Gastroesophageal sphincter (tissue), 4 donors: ENCODE data around the gene MCM3. TPM values are rescaled to one million over a fixed set of nuclear protein-coding genes. Genes with fewer than 3 reads are reported as not detected.
A peak's percentile ranks its signal among the peaks of the same experiment; 100 is the strongest.

Experiments
- ATAC-seq: fragments of 150-250 bp; one replicate; pipeline ENCODE4 v1.9.1; 2016; ENCODE audit warnings: mild to moderate bottlenecking, moderate library complexity
- H3K27ac ChIP-seq, 4 donors: fragments of 200-600 bp; sonication (generic) in 3 of 4; 1 replicate in 3 of 4; 2 replicates in 1 of 4; pipeline ENCODE4 v1.5.1; 2016 to 2019
- H3K27me3 ChIP-seq: fragments of 200-600 bp; sonication (generic); one replicate; pipeline ENCODE4 v1.5.1; 2019
- H3K36me3 ChIP-seq, 2 donors: fragments of 200-600 bp; sonication (generic); one replicate each; pipeline ENCODE4 v1.5.1; 2019; ENCODE audit warnings: control low read depth in 1 of 2
- H3K4me1 ChIP-seq, 3 donors: fragments of 200-600 bp; sonication (generic); 1 replicate in 2 of 3; 2 replicates in 1 of 3; pipeline ENCODE4 v1.5.1; 2016 to 2019; ENCODE audit warnings: control low read depth in 2 of 3
- H3K4me3 ChIP-seq, 2 donors: fragments of 200-600 bp; sonication (generic); one replicate each; pipeline ENCODE4 v1.5.1; 2019; ENCODE audit warnings: mild to moderate bottlenecking in 1 of 2, moderate library complexity in 1 of 2
- H3K9me3 ChIP-seq, 3 donors: fragments of 200-600 bp; sonication (generic); one replicate each; pipeline ENCODE4 v1.5.1; 2017 to 2019; ENCODE audit warnings: control low read depth in 2 of 3
- CTCF ChIP-seq, 4 experiments: fragments of 200-600 bp in 2 of 4; fragments of 450-650 bp in 2 of 4; sonication (generic) in 1 of 4; IDR thresholded peaks; one replicate each; pipeline ENCODE4 v1.5.1; 2017 to 2019; ENCODE audit warnings: antibody characterized with exemption in 4 of 4, mild to moderate bottlenecking in 2 of 4, moderate library complexity in 2 of 4
- EP300 ChIP-seq: sonication (generic); formaldehyde crosslinking; IDR thresholded peaks from one replicate; pipeline ENCODE4 v1.6.1; 2017; ENCODE audit warnings: antibody characterized with exemption, mild to moderate bottlenecking
- POLR2A ChIP-seq, 2 donors: fragments of 450-650 bp; IDR thresholded peaks; one replicate each; pipeline ENCODE4 v1.6.1; 2017; ENCODE audit warnings: antibody characterized with exemption in 2 of 2, mild to moderate bottlenecking in 2 of 2, moderate library complexity in 1 of 2
- POLR2AphosphoS5 ChIP-seq: sonication (generic); formaldehyde crosslinking; IDR thresholded peaks from one replicate; pipeline ENCODE4 v1.6.1; 2017; ENCODE audit warnings: antibody characterized with exemption
- WGBS, 2 donors: methylation state at CpG; one replicate each; pipeline ENCODE4 v1.1.5; 2018; ENCODE audit warnings: low coverage in 1 of 2; 5-methylcytosine and 5-hydroxymethylcytosine counted together
- total RNA-seq, 4 donors: library from RNA; depleted of rRNA; stranded (reverse); fragments of >200 nt; gene quantifications; one replicate each; pipeline ENCODE4 v1.1.0, GENCODE V29; 2016

Gene MCM3
- total RNA-seq, 4 donors from 2014 or later, result 36.1 to 53.3 (median 45.4) TPM

- no peak for TF ChIP-seq CTCF (IDR thresholded peaks at IDR 0.05)
- no peak for TF ChIP-seq POLR2AphosphoS5
- TF ChIP-seq EP300, result no peak
- TF ChIP-seq POLR2A (IDR thresholded peaks at IDR 0.05), result no peak
- H3K4me1 ChIP-seq, result no peaks in the 10 kb centered on the region
- H3K27me3 ChIP-seq, result no peaks in the 10 kb centered on the region
- WGBS, 2 donors, result 70 to 76% methylated on average over 7 to 9 of the region's 9 CpGs
- peak; percentile 28 for ATAC-seq
- H3K9me3 ChIP-seq, result no peaks in the 10 kb centered on the region
- H3K4me3 ChIP-seq, result no peak overlapping the region
- H3K36me3 ChIP-seq, result peaks cover 2 to 99% of the 10 kb centered on the region in 2 donors
- H3K27ac ChIP-seq, result peak overlapping the region in 1 of 4 donors; percentile 37
Measured at GRCh38 chr6:52271852-52272460, 12.6 kb downstream of the MCM3 start.

GRCh38 chr6:52263709-52264540, 20.6 kb downstream of the MCM3 start:
- Histone ChIP-seq H3K4me3 (no peak overlapping the region), H3K27ac (no peak overlapping the region), H3K9me3 (no peaks in the 10 kb centered on the region), H3K4me1 (peaks cover 0 to 14% (median 0%) of the 10 kb centered on the region in 3 donors), H3K36me3 (peaks cover 0 to 66% of the 10 kb centered on the region in 2 donors), H3K27me3 (no peaks in the 10 kb centered on the region)
- 36 to 76% methylated on average over 4 to 10 of the region's 11 CpGs for WGBS, 2 donors
- peak; percentile 71 to 93 (median 85) for TF ChIP-seq CTCF (IDR thresholded peaks at IDR 0.05)
- no peak for TF ChIP-seq EP300
- TF ChIP-seq POLR2AphosphoS5, result no peak
- no peak for TF ChIP-seq POLR2A (IDR thresholded peaks at IDR 0.05)
- ATAC-seq, result peak; percentile 53

- Histone ChIP-seq H3K36me3 (peaks cover 0 to 55% of the 10 kb centered on the region in 2 donors), H3K27me3 (no peaks in the 10 kb centered on the region), H3K27ac (no peak overlapping the region), H3K9me3 (no peaks in the 10 kb centered on the region), H3K4me3 (no peak overlapping the region), H3K4me1 (peaks cover 0 to 14% (median 0%) of the 10 kb centered on the region in 3 donors)
- no peak for ATAC-seq
- TF ChIP-seq POLR2AphosphoS5 (no peak), EP300 (no peak), CTCF (IDR thresholded peaks at IDR 0.05) (no peak), POLR2A (IDR thresholded peaks at IDR 0.05) (no peak)
- 89 to 92% methylated on average over 3 to 6 of the region's 9 CpGs for WGBS, 2 donors
Measured at GRCh38 chr6:52262620-52263344, 21.8 kb downstream of the MCM3 start.

- ATAC-seq, result peak; percentile 46
- Histone ChIP-seq H3K4me3 (no peak overlapping the region), H3K36me3 (peaks cover 0 to 39% of the 10 kb centered on the region in 2 donors), H3K4me1 (peaks cover 0 to 14% (median 0%) of the 10 kb centered on the region in 3 donors), H3K9me3 (no peaks in the 10 kb centered on the region), H3K27ac (no peak overlapping the region), H3K27me3 (peaks cover 1% of the 10 kb centered on the region)
- TF ChIP-seq EP300 (no peak), POLR2AphosphoS5 (no peak), POLR2A (IDR thresholded peaks at IDR 0.05) (no peak), CTCF (IDR thresholded peaks at IDR 0.05) (no peak)
- 0 to 52% methylated on average over 1 to 5 of the region's 6 CpGs for WGBS, 2 donors
Measured at GRCh38 chr6:52261229-52261628, 23.3 kb downstream of the MCM3 start.
